HG02759 (cell line): Measurements from ENCODE around the gene WRAP53.

Experiments used
- ATAC-seq: cut with Tn5 transposase; IDR thresholded peaks from one replicate; pipeline ENCODE4 v1.9.1; 2021; ENCODE audit warnings: mild to moderate bottlenecking, moderate library complexity; ENCODE audit not compliant: unreplicated experiment

Gene WRAP53

DNA sequence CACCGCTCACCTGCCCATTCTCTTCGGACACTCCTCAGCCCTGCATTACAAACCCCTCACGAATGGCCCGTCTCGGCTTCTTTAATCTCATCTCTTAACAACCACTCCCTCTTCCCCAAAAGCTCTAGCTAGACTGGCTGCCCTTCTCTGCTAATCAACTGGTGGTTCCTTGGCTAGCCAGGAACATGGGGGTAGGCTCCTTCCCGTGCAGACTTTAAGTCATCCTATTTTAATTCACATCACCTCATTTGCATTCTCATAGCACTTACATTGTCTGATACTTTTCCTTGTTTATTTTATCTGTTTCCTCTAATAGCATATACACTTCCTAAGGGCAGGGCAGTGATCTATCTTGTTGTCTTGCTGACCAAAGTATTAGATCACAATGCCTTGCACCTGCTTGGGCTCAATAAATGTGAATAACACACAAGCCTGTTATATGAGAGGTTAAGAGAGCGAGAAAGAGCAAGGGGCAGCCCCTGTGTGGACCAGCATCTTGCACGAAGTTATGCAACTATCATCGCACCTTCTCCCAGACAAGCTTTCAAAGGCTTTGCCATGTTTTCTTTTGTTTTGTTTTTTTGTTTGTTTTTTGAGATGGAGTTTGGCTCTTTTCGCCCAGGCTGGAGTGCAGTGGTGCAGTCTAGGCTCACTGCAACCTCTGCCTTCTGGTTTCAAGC lies 10.7 kb upstream of the WRAP53 start:
- ATAC-seq, result no peak

DNA sequence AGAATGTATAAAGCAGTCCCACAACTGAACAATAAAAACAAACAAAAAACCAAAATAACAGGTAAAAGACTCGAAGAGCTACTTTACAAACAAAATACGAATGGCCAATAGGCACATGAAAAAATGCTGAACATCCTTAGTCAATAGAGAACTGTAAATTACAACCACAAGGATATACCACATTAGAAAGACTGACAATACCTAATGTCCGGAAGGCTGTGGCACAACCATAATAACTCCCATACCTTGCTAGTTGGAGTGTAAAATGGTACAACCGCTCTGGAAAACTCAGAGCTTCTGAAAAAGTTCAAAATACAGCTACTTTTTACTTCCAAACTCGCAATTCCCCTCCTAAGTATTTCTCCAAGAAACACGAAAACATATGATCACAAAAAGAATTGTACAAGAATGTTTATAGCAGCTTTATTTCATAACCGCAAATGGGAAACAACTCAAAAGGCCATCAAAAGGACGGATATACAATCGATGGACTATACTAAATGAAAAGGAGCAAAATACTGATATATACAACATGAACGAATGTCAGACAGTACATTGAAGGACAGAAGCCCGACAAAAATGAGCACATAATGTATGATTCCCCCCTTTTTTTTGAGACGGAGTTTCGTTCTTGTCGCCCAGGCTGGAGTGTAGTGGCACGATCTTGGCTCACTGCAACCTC lies 3.3 kb upstream of the WRAP53 start:
- no peak for ATAC-seq

DNA sequence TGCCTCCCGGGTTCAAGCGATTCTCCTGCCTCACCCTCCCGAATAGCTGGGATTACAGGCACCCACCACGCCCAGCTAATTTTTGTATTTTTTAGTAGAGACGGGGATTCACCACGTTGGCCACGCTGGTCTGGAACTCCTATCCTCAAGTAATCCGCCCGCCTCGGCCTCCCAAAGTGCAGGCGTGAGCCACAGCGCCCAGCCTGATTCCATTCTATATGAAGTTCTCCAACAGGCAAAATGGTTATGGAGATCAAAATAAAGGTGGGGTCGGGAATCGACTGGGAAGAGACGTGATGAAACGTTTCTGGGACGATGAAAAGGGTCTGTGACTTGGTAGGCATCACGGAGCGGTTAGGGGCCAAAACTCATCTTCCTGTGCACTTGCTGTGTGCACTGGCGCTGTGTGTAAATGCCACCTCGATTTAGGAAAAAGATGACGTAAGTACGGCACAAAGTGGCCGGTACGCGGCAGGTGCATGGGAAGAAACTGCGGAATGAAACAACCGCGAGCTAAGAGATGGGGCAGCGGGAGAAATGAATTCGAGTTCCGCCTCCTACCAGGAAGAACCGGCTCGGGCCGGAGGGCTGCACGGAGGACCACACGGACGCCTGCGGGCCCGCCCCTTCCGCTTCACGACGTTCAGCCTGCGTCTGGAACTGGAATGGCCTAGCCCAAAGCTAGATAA lies 2.6 kb upstream of the WRAP53 start:
- peak; percentile 63 for ATAC-seq

DNA sequence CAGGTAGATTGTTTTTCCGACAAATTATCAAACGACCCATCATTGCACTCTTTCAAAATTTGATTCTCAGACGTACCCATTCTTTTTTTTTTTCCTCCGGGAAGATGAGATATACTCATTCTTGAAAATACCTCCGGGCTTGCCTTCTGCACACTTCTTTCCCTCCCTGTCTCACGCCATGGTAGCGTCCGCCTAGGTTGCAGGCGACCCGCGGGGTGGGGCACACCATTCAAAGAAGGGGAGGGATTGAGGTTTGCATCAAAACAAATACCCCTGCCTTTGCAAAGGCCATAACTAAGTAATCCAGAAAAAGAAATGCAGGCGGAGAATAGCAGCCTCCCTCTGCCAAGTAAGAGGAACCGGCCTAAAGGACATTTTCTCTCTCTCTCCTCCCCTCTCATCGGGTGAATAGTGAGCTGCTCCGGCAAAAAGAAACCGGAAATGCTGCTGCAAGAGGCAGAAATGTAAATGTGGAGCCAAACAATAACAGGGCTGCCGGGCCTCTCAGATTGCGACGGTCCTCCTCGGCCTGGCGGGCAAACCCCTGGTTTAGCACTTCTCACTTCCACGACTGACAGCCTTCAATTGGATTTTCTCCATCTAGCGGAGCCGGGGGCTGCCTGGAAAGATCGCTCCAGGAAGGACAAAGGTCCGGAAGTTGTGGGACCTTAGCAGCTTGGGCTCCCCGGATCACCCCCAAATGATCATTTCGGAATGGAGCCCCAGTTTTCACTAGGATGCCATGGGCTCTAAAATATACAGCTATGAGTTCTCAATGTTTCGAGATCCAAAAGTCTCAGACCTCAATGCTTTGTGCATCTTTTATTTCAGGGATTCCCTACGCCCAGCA lies 1.8 kb upstream of the WRAP53 start:
- peak; percentile 45 for ATAC-seq

DNA sequence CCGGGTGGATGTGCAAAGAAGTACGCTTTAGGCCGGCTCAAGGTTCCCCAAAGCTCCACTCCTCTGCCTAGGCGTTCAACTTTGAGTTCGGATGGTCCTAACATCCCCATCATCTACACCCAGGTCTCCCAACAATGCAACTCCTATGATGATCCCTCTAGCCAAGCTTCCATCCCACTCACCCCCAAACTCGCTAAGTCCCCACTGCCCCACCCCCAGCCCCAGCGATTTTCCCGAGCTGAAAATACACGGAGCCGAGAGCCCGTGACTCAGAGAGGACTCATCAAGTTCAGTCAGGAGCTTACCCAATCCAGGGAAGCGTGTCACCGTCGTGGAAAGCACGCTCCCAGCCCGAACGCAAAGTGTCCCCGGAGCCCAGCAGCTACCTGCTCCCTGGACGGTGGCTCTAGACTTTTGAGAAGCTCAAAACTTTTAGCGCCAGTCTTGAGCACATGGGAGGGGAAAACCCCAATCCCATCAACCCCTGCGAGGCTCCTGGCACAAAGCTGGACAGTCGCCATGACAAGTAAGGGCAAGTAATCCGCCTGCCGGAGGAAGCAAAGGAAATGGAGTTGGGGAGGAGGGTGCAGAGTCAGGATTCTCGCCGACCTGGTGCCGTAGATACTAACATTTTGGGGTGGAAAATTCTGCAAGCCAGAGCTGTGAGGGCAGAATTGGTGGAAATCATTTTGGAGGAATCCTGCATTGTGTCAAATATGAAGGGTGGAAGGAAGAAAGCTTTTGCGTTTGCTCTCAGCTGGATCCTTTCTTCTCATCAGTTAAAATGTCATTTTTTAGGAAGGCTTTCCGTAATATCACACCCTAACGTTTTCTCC lies 987 bp upstream of the WRAP53 start, which contains the start of gene TP53:
Gene TP53, minus strand, starts transcription at position 419 of the 836 bp plus-strand sequence. CDS start 10,896 bp downstream, outside the sequence.
- ATAC-seq, result peak; percentile 32

DNA sequence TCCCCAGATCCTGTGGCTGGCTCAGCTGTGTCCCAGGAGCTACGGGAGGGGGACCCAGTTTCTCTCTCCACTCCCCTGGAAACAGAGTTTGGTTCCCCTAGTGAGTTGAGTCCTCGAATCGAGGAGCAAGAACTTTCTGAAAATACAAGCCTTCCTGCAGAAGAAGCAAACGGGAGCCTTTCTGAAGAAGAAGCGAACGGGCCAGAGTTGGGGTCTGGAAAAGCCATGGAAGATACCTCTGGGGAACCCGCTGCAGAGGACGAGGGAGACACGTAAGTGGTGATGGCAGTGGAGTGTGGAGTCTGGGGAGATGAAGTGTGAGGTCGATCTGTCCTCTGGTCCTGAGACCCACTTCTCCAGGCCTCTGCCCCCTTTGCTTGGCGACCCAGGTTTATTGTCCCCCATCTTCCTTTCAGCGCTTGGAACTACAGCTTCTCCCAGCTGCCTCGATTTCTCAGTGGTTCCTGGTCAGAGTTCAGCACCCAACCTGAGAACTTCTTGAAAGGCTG lies 585 bp downstream of the WRAP53 start:
- ATAC-seq, result no peak

DNA sequence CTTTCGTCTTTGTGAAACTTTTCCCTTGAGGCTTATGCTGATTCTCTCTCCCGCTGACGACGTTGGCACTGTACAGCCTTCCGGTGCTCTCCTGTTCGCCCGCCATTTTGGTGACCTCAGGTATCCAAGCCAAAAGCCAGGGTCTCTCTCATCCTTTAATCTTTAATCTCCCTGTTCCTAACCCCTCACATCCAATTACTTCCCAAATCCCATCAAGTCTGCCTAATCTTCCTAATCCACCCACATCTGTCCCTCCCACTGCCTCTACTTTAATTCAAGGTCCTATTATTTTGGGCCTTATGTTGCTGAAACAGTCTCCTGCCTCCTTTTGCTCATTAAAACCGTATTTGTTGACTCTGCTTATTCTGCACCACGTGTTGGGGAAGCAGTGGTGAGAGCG lies 7.3 kb downstream of the WRAP53 start:
- no peak for ATAC-seq

DNA sequence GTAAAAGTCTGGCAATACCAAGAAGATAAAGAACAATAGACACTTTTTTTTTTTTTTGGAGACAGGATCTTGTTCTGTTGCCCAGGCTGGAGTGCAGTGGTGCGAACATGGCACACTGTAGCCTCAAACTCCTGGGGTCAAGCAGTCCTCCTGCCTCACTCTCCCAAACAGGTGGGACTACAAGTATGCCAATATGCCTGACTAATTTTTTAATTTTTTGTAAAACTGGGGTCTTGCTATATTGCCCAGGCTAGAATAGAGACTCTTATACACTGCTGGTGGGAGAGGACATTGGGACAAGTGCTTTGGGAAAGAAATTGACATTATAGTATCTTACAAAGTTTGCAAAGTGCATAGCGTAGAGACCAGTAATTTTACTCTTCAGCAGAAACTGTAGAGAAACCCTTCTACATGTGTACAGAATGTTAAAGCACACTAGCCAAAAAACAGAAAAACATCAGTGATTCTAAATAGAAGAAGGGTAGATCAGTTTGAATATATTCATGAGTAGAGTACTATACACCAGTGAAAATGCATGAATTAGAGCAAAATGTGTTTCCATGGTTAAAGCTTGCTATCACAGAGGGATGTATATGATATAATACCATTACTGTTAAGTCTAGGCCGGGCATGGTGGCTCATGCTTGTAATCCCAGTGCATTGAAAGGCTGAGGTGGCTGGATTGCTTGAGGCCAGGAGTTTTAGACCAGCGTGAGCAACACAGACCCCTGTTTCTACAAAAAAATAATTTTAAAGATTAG lies 9.7 kb downstream of the WRAP53 start:
- ATAC-seq, result no peak

DNA sequence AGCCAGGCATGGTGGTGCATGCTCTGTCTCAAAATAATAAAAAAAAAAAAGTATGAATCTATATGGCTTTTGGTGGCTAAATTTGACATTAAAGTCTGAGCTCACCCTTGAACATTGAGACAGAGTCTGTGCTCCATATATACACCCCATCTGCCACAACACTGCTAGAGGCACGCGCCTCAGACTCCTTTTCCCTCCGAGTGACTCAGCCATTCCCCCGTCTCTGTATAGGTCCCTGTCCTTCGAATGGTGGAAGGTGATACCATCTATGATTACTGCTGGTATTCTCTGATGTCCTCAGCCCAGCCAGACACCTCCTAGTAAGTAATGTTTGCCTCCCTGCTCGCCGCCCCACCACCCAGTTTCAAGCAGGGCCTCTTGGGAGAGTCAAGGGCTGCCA lies 12.2 kb downstream of the WRAP53 start:
- ATAC-seq, result no peak

DNA sequence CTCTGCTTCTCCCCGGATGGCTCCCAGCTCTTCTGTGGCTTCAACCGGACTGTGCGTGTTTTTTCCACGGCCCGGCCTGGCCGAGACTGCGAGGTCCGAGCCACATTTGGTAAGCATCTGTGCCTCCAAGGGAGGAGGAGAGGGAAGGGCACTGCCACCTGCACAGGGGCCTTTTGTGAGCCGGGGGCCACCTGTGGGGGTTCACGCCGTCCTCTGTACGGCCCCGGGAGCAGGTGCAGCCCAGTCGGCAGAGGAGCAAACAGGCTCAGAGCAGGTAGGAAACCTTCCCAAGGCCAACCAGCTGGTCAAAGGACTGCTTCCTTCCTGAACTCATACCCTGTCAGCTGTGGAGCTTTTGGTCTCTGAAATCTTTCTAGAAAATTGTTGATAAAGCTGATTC lies 13.4 kb downstream of the WRAP53 start:
- no peak for ATAC-seq

DNA sequence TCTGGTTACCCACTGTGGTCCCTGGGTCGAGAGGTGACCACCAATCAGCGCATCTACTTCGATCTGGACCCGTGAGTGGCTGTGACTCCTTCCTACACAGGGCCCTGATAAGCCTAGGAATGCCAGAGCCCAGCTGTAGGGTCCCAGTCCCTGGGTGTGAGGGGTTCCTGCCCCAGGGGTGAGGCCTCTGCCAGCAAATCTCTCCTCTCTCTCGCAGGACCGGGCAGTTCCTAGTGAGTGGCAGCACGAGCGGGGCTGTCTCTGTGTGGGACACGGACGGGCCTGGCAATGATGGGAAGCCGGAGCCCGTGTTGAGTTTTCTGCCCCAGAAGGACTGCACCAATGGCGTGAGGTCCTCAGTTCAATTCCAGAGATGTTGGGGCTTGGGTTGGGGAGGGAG lies 14.5 kb downstream of the WRAP53 start:
- ATAC-seq, result no peak

DNA sequence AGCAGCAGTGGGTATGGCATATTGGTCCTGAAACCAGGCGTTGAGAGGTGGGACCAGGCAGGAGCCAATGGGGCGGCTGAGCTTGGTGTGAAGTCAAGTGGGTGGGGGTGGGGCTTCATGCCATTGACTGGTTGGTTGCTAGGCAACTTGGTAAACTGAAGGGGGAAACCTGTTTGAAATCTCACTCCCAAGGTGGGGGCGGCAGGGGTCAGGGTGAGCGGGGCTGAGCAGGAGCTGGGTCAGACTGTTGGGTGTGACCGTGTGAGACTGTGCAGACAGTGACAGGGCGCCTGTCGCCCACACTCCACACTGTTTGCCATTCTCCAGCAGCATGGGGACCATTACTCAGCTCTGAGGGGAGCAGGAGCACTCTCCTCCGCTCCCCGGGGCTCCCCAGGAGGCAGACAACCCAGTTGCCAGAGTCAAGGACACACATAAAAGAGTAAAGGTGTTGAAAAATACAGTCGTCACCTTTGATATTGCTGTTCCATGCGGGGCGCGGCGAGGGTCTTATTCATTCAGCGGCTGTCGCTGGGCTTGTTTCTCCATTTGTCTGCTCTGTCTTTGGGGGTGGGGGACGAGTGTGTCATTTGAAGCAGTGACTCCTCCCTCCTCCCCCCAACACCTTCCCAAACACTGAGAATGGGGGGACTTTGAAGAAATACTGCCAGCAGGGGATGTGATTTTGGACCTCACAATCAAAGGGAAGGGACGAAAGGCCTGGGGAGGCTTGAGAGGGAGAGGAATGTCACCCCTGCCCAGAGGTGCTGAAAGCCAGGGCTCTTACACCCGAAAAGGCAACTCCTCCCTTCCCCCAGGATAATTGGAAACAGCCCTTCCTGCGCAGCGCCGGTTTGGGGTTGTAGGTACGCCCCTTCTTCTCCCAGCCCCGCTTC lies 15.6 kb downstream of the WRAP53 start:
- ATAC-seq, result no peak

DNA sequence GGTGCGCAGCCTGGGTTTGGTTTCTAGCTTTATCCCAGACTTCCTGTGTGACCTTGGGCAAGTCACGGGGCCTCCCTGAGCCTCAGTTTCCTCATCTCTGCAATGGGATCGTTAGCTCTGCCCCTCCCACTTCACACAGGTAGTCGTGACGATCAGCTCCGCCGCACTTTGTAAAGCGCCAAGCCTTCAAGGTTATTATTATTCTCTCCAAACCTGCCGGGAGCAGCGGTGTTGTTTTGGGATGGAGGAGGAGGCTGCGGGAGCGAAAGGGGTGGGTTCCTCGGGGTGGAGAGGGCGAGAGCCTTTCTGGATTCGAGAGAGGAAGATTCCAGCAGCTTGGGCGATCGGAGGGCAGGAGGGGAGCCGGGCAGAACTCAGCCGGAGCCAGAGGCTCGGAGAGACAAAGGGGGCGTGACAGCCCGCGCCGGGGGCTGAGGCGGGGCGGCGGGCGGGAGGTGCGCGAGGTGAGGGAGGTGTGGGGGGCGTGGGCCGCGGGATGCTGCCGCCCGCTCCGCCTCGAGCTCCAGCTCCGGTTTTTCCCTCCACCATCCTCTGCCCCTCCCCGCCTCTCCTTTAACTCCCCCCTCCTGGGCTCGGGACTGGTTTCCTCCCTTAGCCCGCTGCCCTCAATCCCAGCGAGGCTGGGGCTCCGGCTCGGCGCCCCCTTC lies 16.5 kb downstream of the WRAP53 start, which contains the start of gene EFNB3:
Gene EFNB3, plus strand, starts transcription at position 602 of the 668 bp plus-strand sequence. CDS start 397 bp downstream, outside the sequence.
- no peak for ATAC-seq

DNA sequence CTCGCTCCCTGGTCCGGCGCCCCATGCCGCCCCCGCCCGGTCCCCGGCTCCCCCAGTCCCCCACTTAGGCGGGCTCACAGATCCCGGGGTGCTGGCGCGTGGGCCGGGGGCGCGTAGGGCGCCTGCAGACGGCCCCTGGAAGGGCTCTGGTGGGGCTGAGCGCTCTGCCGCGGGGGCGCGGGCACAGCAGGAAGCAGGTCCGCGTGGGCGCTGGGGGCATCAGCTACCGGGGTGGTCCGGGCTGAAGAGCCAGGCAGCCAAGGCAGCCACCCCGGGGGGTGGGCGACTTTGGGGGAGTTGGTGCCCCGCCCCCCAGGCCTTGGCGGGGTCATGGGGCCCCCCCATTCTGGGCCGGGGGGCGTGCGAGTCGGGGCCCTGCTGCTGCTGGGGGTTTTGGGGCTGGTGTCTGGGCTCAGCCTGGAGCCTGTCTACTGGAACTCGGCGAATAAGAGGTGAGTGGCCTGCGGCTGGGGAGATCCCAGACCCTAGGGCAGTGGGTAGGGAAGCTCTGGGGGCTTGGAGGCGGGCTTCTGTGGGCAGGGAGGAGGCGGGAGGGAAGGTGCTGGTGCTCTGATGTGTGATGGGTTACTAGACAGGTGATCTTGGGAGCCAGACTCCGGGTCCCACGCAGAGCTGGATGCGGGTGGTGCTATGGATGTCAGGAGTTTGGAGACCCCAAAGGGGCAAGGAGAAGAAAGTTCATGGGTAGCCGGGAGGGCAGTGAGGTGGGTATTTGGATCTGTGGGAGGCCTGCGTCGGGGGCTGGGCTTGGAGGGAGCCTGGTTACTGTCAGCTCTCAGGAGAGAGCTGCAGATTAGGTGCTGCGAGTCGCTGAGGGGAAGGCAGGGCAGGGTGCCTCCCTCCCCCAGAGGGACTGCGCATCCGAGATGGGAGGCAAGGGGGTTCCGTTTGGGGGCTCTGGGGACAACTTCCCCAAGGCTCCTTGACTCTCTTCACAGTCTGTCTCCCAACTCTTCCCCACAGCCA lies 17.3 kb downstream of the WRAP53 start:
- ATAC-seq, result no peak

DNA sequence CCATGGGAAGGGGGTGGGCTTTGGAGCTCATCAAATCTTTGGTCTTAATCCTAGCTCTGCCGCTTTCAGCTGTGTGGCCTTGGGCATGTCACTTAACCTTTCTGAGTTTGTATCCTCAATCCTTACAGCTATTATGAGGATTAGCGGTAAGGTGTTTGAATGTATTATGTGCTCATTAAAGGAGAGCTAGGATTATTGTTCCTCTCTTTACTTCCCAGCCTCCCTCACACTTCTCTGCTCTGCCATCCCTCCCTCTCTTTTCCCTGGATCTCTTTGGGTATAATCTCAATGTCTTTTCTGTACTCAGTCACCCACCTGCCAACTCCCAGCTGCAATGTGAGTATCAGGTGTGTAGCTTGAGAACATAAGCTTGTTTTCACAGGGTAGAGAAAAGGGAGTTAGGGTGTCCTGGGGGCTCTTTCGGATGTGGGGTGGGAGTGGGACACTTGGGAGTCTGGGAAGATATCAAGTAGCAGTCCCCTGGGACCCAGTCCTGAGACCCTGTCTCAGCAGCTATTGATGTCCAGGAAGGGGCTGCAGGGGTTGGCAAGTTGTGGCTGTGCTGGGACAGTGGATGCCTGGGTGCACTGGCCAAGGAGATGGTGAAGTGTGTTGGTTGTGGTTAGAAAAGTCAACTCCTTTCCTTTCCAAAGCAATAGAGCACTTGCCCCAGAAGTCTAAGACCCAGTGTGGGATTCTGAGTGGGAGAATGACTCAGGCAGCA lies 18.5 kb downstream of the WRAP53 start:
- no peak for ATAC-seq

DNA sequence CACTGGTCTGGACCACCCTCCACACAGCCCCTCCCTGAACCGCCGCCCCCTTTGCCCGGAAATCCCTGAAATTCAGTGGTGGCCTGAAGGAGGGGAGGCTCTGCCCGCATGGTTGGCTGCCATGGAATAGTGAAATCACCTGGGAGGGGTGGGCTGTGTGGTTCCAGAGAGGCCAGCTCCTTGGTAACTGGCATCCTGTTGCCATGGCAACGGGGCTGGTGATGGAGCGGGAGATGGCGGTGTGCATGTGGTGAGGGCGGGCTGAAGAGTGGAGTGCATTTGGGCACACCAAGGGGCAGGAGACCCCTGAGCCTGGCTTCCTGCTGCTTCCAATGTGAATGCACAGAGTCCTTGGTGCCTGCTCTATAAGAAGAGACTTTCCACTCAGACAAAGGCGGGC lies 19.2 kb downstream of the WRAP53 start:
- no peak for ATAC-seq
